NCI-H187 (cell line): ENCODE results near the gene WDR45.
"Not testable (repeated sequence)": the region's sequence is repeated elsewhere in the genome, so short reads cannot be mapped to it uniquely, and the experiment has no call there.

Experiments used
- DNase-seq, 2 experiments: peaks; one replicate each; lab custom pipeline; 2025; lab: John Stamatoyannopoulos, UW

WDR45 gene

DNA sequence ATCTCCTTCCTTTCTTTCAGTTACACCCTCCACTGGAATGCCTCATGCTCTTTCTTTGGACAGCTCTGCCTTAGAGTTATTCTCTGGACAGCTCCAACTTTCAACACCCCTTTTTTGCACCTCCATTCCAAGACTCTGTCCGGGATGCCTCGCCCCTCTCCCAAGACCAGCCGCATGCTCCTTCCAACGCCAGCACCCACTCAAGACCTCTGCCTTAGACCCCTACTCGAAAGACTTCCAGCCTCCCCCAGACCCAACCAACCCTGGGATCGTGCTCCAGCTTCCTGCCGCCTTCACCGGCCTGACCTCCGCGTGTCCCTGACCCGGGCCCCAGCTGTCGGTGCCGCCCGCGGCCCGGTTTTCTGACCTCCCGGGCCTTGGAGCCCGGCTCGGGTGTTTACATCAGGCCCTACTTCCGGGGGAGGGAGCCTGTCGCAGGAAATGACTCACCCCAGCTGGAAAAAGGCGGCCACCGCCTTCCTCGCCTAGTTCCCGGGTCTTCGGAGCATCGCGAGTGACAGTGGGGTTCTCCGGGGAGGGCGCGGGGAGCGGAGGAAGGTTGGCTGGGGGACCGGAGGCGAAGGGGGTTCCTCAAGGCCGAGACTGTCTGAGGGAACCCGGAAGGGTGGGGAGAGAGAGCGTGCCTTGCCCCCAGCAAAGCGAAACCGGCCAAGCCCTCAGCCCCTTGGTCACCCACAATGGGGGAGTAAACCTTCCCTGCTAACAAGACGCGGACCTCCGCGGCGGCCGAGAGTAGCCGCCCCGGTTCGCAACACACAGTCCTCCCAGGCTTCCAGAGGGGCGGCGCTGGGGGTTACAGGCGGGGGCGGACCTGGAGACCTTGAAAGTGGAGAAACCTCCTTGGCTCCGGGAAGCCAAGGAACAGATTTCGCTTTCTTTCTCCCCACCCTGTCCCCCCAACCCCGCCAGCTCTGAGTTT lies at the start of gene WDR45:
Gene WDR45 (minus strand): TSS at position 399 of the 940 bp plus-strand sequence. CDS start 1,792 bp downstream, outside the sequence.
- DNase-seq: no peak

GRCh38 chrX:49129427-49129826 lies 49.7 kb upstream of the WDR45 start:
- no peak for DNase-seq

DNA sequence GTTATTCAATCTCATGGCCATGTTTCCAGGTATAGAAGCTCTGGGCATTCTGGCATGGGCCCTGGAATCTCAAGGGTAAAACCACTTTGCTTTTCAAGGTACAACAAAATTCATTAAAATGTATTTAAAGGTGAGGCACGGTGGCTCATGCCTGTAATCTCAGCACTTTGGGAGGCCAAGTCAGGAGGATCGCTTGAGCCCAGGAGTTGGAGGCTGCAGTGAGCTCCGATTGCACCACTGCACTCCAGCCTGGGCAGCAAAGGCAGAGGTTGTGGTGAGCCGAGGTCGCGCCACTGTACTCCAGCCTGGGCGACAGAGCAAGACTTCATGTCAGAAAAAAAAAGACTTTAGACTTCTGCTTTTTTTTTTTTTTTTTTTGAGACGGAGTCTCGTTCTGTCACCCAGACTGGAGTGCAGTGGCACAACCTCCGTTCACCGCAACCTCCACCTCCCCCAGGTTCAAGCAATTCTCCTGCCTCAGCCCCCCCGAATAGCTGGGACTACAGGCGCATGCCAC lies 48.1 kb upstream of the WDR45 start:
- not testable (repeated sequence) for DNase-seq

DNA sequence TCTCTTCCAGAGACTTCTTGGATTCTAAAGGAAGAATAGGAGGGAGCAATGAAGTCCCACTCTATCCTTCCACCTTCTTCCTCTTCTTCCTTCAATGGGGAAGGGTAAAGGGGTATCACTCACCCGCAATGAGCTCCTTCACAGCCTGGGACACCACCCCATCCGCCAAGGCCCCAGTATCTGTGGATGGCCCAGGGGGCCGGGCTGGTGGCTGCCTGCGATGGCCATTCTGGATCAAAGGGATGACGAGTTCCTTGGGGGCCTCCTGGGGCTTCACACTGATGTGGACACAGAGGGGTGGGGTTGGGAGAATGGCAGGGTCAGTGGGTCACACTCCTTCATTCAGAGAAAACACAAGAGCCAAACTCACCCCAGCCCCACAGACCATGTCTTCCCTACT lies 42.8 kb upstream of the WDR45 start:
- no peak for DNase-seq

- DNase-seq: no peak
Observed at GRCh38 chrX:49120091-49120490, 40.4 kb upstream of the WDR45 start.

DNA sequence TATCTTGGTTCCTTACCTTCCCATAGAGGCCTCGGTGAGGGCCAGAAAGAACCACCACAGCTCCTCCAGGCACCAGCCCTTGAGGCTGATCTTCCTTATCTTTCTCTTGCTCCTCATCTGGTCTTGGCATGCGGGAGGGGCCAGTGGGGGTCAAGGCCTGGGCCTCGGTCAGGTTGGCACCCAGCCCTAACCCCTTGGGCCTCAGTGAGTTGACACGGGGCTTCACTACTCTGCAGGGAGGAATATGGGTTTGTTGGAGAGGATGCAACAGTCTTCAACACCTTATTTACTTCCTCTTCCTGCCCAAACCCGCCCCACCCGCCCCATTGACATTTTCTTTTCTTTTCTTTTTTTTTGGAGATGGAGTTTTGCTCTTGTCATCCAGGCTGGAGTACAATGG lies 37.9 kb upstream of the WDR45 start:
- no peak for DNase-seq

DNA sequence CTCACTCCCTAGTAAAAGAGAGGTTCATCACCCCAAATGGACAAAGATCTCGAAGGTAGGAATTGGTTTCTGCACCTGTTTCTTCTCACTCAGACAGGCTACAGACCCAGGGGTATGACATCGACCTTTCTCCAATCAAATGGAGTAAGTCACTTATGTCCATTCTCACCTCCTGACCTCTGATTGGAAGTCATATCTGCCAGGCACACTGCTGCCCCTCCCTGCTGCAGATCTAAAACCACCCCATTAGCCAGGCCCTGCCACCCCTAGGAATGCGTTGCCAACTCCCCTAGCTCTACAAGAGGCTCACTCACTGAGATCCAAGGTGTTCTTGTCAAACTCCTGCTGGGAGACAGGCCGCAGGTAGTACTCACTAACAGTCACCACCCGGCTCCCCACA lies 37.0 kb upstream of the WDR45 start:
- DNase-seq: no peak

GRCh38 chrX:49116076-49116475 lies 36.4 kb upstream of the WDR45 start:
- no peak for DNase-seq

DNA sequence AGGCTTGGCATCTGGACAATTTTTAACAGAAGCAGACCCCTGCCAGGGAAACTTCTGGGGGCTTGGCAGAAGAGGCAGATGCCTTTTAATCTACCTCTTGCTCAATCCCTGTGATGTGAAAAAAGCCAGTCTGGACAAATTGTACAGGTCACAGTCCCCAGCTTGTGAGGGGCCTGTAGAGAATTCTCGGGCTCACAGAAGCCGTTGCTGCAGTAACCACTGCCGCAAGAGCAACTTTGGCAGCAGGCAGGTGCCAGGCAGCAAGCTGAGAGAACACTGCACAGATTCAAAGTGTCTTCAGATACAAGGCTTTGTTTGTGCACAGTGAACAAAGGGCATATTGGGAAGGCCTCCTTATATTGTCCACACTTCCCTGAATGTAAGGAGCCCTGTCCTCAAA lies 32.1 kb upstream of the WDR45 start:
- no peak for DNase-seq

DNA sequence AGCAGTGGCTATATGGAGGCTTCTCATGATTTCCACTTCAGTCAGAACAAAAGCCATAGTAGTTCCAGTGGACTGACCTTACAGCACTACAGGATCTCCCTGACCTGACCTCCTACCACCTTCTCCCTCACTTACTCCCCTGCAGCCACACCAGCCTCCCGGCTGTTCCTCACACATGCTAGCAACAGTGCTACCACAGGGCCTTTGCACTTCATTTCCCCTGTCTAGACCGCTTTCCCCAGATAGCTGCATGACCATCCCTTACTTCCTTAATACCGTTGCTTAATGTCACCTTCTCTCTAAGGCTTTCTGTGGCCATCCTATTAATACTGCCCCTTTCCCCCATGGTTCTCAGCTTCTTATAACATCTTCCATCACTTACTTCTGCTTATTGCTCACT lies 30.7 kb upstream of the WDR45 start:
- DNase-seq: no peak

DNA sequence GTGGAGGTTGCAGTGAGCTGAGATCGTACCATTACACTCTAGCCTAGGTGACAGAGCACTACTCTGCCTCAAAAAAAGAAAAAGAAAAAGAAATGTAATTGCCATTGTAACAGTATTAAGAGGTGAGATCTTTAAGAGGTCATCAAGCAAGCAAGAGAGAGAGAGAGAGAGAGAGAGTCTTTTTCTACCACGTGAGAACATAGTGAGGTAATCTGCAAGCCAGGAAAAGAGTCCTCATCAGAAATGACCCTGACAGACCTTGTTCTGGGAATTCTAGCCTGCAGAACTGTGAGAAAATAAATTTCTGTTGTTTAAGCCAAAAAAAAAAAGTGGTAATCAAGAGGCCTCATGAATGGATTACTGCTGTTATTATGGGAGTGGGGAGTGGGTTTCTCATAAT lies 29.0 kb upstream of the WDR45 start:
- DNase-seq: no peak

- no peak for DNase-seq
Observed at GRCh38 chrX:49106930-49107329, 27.2 kb upstream of the WDR45 start.

GRCh38 chrX:49106296-49106695 lies 26.6 kb upstream of the WDR45 start:
- DNase-seq: no peak

- no peak for DNase-seq
Observed at GRCh38 chrX:49103637-49104036, 23.9 kb upstream of the WDR45 start.

GRCh38 chrX:49102190-49102589 lies 22.5 kb upstream of the WDR45 start:
- DNase-seq: no peak

DNA sequence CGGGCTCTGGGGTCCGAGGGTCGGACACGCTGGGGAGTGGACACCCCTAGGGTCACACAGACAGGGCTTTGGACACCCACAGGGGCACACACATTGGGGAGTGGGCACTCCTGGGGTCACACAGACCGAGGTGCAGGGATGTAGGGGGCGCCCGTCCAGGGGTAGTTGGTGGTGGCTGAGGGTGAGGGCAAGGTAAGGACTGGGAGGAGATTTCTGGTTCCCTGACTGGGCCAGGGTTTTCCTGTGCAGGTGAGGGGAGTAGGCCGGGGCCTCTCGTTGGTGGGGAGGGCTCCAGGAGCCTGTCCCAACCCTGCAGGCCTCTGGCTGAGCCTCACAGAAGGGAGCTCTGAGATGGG lies 21.9 kb upstream of the WDR45 start:
- no peak for DNase-seq

GRCh38 chrX:49100704-49101628 lies 21.3 kb upstream of the WDR45 start:
- DNase-seq: peak; percentile 27 to 53

- no peak for DNase-seq
Observed at GRCh38 chrX:49096419-49096818, 16.7 kb upstream of the WDR45 start.

- no peak for DNase-seq
Observed at GRCh38 chrX:49089553-49089952, 9.9 kb upstream of the WDR45 start.

DNA sequence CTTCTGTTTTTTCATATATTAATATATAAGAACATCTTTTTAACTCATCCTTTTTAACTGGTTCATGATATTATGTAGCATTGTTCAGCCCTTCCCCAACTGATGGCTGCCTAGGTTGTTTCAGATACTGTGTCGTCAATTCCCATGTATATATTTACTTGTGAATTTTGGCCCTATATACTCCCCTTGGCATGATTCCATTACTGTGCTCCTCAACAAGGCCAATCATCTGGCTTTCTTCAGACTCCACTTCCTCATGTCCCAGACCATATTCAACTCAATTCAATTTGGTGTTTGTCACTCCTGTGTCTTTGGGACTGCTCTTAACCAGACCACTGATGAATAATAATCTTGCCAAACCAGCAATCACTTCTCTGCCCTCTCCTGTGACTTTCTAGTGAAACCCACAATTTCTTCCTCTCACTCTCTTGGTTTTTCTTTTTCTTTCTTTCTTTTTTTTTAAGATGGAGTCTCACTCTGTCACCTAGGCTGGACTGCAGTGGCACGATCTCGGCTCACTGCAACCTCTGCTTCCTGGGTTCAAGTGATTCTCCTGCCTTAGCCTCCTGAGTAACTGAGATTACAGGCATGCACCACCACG lies 2.7 kb upstream of the WDR45 start:
- no peak for DNase-seq

DNA sequence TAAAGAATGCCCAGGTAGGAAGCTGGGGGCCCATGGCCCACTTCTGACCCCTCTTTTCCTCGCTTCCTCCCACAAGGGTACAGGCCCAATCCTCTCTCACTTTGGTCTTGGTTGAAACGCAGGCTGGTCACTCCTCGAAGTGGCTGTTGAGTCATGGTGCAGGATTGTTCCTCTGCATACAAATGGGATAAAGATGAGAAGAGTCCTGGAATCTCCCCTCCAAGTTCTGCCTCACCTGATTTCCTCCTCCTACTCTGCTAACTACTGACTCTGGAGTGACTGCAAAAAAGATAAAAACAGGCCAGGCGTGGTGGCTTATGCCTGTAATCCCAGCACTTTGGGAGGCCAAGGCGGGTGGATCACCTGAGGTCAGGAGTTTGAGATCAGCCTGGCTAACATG lies 1.7 kb downstream of the WDR45 start:
- DNase-seq: no peak

DNA sequence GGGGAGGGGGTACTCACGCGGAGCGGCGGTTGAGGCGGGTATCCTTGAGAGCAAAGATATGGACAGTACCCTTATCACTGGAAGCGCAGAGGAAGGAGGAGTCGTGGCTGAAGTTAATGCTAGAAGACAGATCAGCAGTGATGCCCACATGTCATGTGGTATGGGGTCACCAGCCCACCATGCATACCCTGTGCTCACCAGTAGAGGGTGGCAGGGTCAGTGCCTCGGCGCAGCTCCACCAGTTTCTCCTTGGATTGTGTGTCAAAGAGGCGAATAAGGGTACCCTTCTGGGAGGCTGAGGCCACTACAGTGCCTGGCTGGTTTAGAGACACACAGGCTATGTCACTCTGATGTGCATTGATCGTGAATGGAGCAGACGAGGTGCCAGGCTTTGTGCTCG lies 4.3 kb downstream of the WDR45 start:
- DNase-seq: no peak
